Liver (tissue), 9 donors: ENCODE data around the gene ZNF710. TPM values are rescaled to one million over a fixed set of nuclear protein-coding genes. Genes with fewer than 3 reads are reported as not detected.

Experiments
- DNase-seq: peaks from one replicate; pipeline ENCODE4 v3.0.0-alpha.2; 2017; ENCODE audit warnings: low spot score
- H3K27ac ChIP-seq, 2 donors: one replicate each; pipeline ENCODE4 v1.7.0; 2013; ENCODE audit warnings: inconsistent platforms in 2 of 2, low read length in 2 of 2, control low read depth in 1 of 2, low read depth in 1 of 2, mild to moderate bottlenecking in 1 of 2
- H3K27me3 ChIP-seq, 4 donors: one replicate each; pipeline versions ENCODE4 v1.6.1 to v1.7.0; 2013; ENCODE audit warnings: low read length in 3 of 4, inconsistent platforms in 1 of 4, mild to moderate bottlenecking in 1 of 4, moderate library complexity in 1 of 4; ENCODE audit not compliant: control insufficient read depth in 4 of 4, insufficient read depth in 4 of 4
- H3K36me3 ChIP-seq, 4 donors: one replicate each; pipeline versions ENCODE4 v1.6.1 to v1.7.0; 2013; ENCODE audit warnings: low read length in 3 of 4, mild to moderate bottlenecking in 3 of 4, low read depth in 1 of 4, moderate library complexity in 1 of 4; ENCODE audit not compliant: control insufficient read depth in 4 of 4, insufficient read depth in 3 of 4
- H3K4me1 ChIP-seq, 4 donors: one replicate each; pipeline versions ENCODE4 v1.6.1 to v1.7.0; 2013; ENCODE audit warnings: low read length in 3 of 4, mild to moderate bottlenecking in 3 of 4, moderate library complexity in 1 of 4; ENCODE audit not compliant: control insufficient read depth in 4 of 4, insufficient read depth in 4 of 4
- H3K4me3 ChIP-seq, 3 donors: one replicate each; pipeline versions ENCODE4 v1.6.1 to v1.7.0; 2013; ENCODE audit warnings: low read length in 3 of 3, control low read depth in 1 of 3, low read depth in 1 of 3, mild to moderate bottlenecking in 1 of 3
- H3K9ac ChIP-seq, 2 donors: one replicate each; pipeline ENCODE4 v1.7.0; 2013; ENCODE audit warnings: low read length in 2 of 2, mild to moderate bottlenecking in 2 of 2, moderate library complexity in 2 of 2, control low read depth in 1 of 2, low read depth in 1 of 2
- H3K9me3 ChIP-seq, 4 donors: one replicate each; pipeline versions ENCODE4 v1.6.1 to v1.7.0; 2013; ENCODE audit warnings: low read length in 3 of 4; ENCODE audit not compliant: control insufficient read depth in 4 of 4
- CTCF ChIP-seq: fragments of 150-350 bp; IDR thresholded peaks from 2 replicates; pipeline ENCODE4 v1.5.1; 2017; ENCODE audit warnings: improper control_type of control experiment, low read depth, low read length; ENCODE audit not compliant: missing input control
- EGR1 ChIP-seq, 2 donors: IDR thresholded peaks; 2 replicates each; pipeline ENCODE4 v1.6.1; 2016 to 2018; ENCODE audit warnings: antibody characterized with exemption in 2 of 2, low read depth in 2 of 2
- FOXA1 ChIP-seq: IDR thresholded peaks from 2 replicates; pipeline ENCODE4 v1.6.1; 2016; ENCODE audit warnings: antibody characterized with exemption
- FOXA2 ChIP-seq: IDR thresholded peaks from 2 replicates; pipeline ENCODE4 v1.6.1; 2016; ENCODE audit warnings: antibody characterized with exemption
- GABPA ChIP-seq, 2 donors: IDR thresholded peaks in 1 of 2; conservative IDR thresholded peaks in 1 of 2; 2 replicates each; pipeline ENCODE4 v1.6.1; 2016; ENCODE audit warnings: antibody characterized with exemption in 2 of 2, mild to moderate bottlenecking in 1 of 2, moderate library complexity in 1 of 2
- HNF4A ChIP-seq, 2 donors: conservative IDR thresholded peaks; 2 replicates each; pipeline ENCODE4 v1.6.1; 2016; ENCODE audit warnings: antibody characterized with exemption in 2 of 2, mild to moderate bottlenecking in 2 of 2
- HNF4G ChIP-seq: IDR thresholded peaks from 2 replicates; pipeline ENCODE4 v1.6.1; 2016; ENCODE audit warnings: antibody characterized with exemption
- JUND ChIP-seq, 2 donors: IDR thresholded peaks; 2 replicates each; pipeline ENCODE4 v1.6.1; 2016; ENCODE audit warnings: antibody characterized with exemption in 2 of 2
- MAX ChIP-seq: IDR thresholded peaks from 2 replicates; pipeline ENCODE4 v1.6.1; 2016; ENCODE audit warnings: antibody characterized with exemption
- NR2F2 ChIP-seq: IDR thresholded peaks from 2 replicates; pipeline ENCODE4 v1.6.1; 2016; ENCODE audit warnings: antibody characterized with exemption
- RAD21 ChIP-seq, 2 donors: IDR thresholded peaks; 2 replicates each; pipeline ENCODE4 v1.6.1; 2016; ENCODE audit warnings: antibody characterized with exemption in 2 of 2, mild to moderate bottlenecking in 2 of 2
- RXRA ChIP-seq, 2 donors: IDR thresholded peaks; 2 replicates each; pipeline ENCODE4 v1.6.1; 2017 to 2018; ENCODE audit warnings: antibody characterized with exemption in 2 of 2, mild to moderate bottlenecking in 1 of 2
- SP1 ChIP-seq: IDR thresholded peaks from 2 replicates; pipeline ENCODE4 v1.6.1; 2018; ENCODE audit warnings: antibody characterized with exemption, mild to moderate bottlenecking
- TAF1 ChIP-seq: conservative IDR thresholded peaks from 2 replicates; pipeline ENCODE4 v1.6.1; 2016; ENCODE audit warnings: antibody characterized with exemption, mild to moderate bottlenecking
- YY1 ChIP-seq: IDR thresholded peaks from 2 replicates; pipeline ENCODE4 v1.6.1; 2016; ENCODE audit warnings: antibody characterized with exemption, mild to moderate bottlenecking
- WGBS: extraction: QIAGEN DNeasy Blood & Tissue Kit; methylation state at CpG from one replicate; pipeline ENCODE4 v1.1.7; 2013; 5-methylcytosine and 5-hydroxymethylcytosine counted together
- polyA plus RNA-seq, 2 donors: library from polyadenylated mRNA; stranded (reverse) in 1 of 2; unstranded in 1 of 2; fragments of 200-250 nt in 1 of 2; fragments of >200 nt in 1 of 2; fragmentation: Nextera tagmentation in 1 of 2; extraction: Ambion mirVana in 1 of 2; gene quantifications; one replicate each; pipeline versions ENCODE4 v1.2.1 to v1.2.3, GENCODE V29; 2013 to 2015
- total RNA-seq, 2 donors: library from RNA; depleted of rRNA; stranded (reverse); fragments of >200 nt; gene quantifications; one replicate each; pipeline ENCODE4 v1.2.3, GENCODE V29; 2014
- TF ChIP-seq, protein P1 (sequence below): IDR thresholded peaks from 2 replicates; pipeline ENCODE4 v1.6.1; 2016; ENCODE audit warnings: antibody characterized with exemption, mild to moderate bottlenecking
- TF ChIP-seq, protein P2 (sequence below): IDR thresholded peaks from 2 replicates; pipeline ENCODE4 v1.6.1; 2016; ENCODE audit warnings: antibody characterized with exemption
- TF ChIP-seq, protein P3 (sequence below): IDR thresholded peaks from 2 replicates; pipeline ENCODE4 v1.6.1; 2016; ENCODE audit warnings: antibody characterized with exemption
- donor health status: healthy.
- donor health status: healthy.
- donor health status: healthy.
- donor health status: healthy.
- donor health status: healthy.

Gene ZNF710
- total and polyA plus RNA-seq, 4 donors: 1.9 to 15.3 (median 5.4) TPM

DNA sequence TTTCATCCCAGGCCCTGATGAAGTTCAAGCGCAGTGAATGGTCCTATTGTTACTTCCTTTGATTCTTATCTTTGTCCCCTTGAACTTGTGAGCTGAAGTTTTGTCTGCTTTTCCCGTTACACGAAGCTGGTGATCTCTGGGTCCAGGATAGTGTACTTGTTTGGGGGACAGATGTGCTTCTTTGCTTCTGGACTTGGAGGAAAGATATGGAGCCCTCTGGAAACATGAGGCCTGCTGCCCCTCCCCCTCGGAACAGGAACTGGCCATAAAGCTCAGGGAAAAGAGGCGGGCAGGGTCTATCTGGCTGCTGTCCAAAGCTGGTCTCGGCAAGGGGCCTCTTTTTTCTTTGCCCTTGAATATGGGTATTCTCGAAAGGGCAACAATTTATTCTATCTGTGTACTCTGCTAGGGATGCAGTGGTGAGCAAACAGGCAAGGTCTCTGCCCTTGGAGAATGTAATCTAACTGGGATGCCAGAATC lies 53.5 kb downstream of the ZNF710 start:
- H3K9me3 ChIP-seq: no peaks in the 10 kb centered on the region
- TF ChIP-seq, protein P1, sequence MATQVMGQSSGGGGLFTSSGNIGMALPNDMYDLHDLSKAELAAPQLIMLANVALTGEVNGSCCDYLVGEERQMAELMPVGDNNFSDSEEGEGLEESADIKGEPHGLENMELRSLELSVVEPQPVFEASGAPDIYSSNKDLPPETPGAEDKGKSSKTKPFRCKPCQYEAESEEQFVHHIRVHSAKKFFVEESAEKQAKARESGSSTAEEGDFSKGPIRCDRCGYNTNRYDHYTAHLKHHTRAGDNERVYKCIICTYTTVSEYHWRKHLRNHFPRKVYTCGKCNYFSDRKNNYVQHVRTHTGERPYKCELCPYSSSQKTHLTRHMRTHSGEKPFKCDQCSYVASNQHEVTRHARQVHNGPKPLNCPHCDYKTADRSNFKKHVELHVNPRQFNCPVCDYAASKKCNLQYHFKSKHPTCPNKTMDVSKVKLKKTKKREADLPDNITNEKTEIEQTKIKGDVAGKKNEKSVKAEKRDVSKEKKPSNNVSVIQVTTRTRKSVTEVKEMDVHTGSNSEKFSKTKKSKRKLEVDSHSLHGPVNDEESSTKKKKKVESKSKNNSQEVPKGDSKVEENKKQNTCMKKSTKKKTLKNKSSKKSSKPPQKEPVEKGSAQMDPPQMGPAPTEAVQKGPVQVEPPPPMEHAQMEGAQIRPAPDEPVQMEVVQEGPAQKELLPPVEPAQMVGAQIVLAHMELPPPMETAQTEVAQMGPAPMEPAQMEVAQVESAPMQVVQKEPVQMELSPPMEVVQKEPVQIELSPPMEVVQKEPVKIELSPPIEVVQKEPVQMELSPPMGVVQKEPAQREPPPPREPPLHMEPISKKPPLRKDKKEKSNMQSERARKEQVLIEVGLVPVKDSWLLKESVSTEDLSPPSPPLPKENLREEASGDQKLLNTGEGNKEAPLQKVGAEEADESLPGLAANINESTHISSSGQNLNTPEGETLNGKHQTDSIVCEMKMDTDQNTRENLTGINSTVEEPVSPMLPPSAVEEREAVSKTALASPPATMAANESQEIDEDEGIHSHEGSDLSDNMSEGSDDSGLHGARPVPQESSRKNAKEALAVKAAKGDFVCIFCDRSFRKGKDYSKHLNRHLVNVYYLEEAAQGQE: peak; percentile 37
- TF ChIP-seq JUND (IDR thresholded peaks at IDR 0.05) (no peak), FOXA2 (peak; percentile 45), GABPA (IDR thresholded peaks at IDR 0.05 in 1 of 2, conservative IDR thresholded peaks at IDR 0.05 in 1 of 2) (no peak), SP1 (peak; percentile 64), RAD21 (IDR thresholded peaks at IDR 0.05) (peak in 1 of 2 donors; percentile 56), MAX (no peak), RXRA (IDR thresholded peaks at IDR 0.05) (peak; percentile 63 to 69), HNF4A (conservative IDR thresholded peaks at IDR 0.05) (peak; percentile 51 to 61), TAF1 (no peak), FOXA1 (no peak), EGR1 (IDR thresholded peaks at IDR 0.05; ENCODE audit: low read depth in 2 of 2) (no peak), YY1 (peak; percentile 21), NR2F2 (peak; percentile 53), CTCF (no peak), HNF4G (no peak)
- TF ChIP-seq, protein P2, sequence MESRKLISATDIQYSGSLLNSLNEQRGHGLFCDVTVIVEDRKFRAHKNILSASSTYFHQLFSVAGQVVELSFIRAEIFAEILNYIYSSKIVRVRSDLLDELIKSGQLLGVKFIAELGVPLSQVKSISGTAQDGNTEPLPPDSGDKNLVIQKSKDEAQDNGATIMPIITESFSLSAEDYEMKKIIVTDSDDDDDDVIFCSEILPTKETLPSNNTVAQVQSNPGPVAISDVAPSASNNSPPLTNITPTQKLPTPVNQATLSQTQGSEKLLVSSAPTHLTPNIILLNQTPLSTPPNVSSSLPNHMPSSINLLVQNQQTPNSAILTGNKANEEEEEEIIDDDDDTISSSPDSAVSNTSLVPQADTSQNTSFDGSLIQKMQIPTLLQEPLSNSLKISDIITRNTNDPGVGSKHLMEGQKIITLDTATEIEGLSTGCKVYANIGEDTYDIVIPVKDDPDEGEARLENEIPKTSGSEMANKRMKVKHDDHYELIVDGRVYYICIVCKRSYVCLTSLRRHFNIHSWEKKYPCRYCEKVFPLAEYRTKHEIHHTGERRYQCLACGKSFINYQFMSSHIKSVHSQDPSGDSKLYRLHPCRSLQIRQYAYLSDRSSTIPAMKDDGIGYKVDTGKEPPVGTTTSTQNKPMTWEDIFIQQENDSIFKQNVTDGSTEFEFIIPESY: no peak
- TF ChIP-seq, protein P3, sequence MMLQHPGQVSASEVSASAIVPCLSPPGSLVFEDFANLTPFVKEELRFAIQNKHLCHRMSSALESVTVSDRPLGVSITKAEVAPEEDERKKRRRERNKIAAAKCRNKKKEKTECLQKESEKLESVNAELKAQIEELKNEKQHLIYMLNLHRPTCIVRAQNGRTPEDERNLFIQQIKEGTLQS: no peak
- H3K4me3 ChIP-seq: no peak overlapping the region
- H3K4me1 ChIP-seq: peaks cover 7 to 16% (median 12%) of the 10 kb centered on the region in 4 donors
- 23% methylated on average over 7 of the region's 7 CpGs for WGBS
- no peak for DNase-seq
- no peaks in the 10 kb centered on the region for H3K36me3 ChIP-seq
- no peaks in the 10 kb centered on the region for H3K27me3 ChIP-seq
- peak overlapping the region in 1 of 2 donors; percentile 40 for H3K27ac ChIP-seq
- H3K9ac ChIP-seq: no peak overlapping the region
